ENCODE measurements around the gene ERCC8. TPM values are rescaled to one million over a fixed set of nuclear protein-coding genes. Genes with fewer than 3 reads are reported as not detected.

The ERCC8 gene
- total and polyA plus RNA-seq, 2 of the 8 experiments (the other 6 are each of a cell fraction or from before 2014, with no cell fraction given), result 17.3 TPM

DNA sequence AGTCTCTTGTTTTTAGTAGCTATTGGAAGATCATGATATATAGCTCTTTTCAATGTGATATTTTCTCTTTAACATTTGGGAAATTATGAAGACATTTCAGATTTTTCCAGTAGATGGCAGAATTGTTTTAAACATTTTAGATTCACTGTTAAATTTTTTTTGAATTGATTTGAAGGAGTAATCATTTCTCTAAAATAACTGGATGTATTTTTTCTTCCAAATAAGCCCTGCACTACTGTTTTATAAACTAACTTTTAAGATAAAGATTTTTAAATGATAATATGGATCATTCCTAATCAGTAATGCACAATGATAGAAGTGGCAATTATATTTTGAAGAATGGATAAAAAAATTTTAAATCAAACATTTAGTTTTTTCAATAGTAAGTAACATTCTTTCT, 14.3 kb upstream of the ERCC8 start:
- H3K4me3 ChIP-seq (ENCODE audit: extremely low read depth in 1 of 4, insufficient read depth in 2 of 4, low read depth in 3 of 4, low read length in 4 of 4), result no peak overlapping the region
- H3K27ac ChIP-seq (ENCODE audit: low read depth, low read length), result no peak overlapping the region
- no peak overlapping the region for H4K91ac ChIP-seq (replicated peaks; ENCODE audit: insufficient read length, low read length)
- H4K20me1 ChIP-seq (replicated peaks in 1 of 2; ENCODE audit: control insufficient read depth in 1 of 2, insufficient read depth in 2 of 2, low read length in 2 of 2), result no peaks in the 10 kb centered on the region
- H3K4me2 ChIP-seq (ENCODE audit: insufficient read depth in 1 of 2, low read depth in 2 of 2, low read length in 2 of 2), result no peak overlapping the region
- no peaks in the 10 kb centered on the region for H3K23me2 ChIP-seq (ENCODE audit: low read depth, low read length)
- H3K4me1 ChIP-seq (replicated peaks in 1 of 4; ENCODE audit: control insufficient read depth in 3 of 4, insufficient read depth in 4 of 4, low read length in 3 of 4), result no peaks in the 10 kb centered on the region
- no peak overlapping the region for H3K4ac ChIP-seq (replicated peaks; ENCODE audit: insufficient read length, low read depth, low read length)
- H2BK20ac ChIP-seq (ENCODE audit: low read length), result no peak overlapping the region
- no peaks in the 10 kb centered on the region for H3K27me3 ChIP-seq (replicated peaks in 1 of 4; ENCODE audit: control insufficient read depth in 3 of 4, extremely low read depth in 1 of 4, insufficient read depth in 3 of 4, low read length in 3 of 4)
- no peak overlapping the region for H3K56ac ChIP-seq (replicated peaks; ENCODE audit: insufficient read length, low read depth, low read length)
- no peak overlapping the region for H3K14ac ChIP-seq (ENCODE audit: insufficient read length)
- no peak overlapping the region for H3K18ac ChIP-seq (ENCODE audit: extremely low read depth, low read length)
- no peak overlapping the region for H3K9ac ChIP-seq (replicated peaks in 1 of 4; ENCODE audit: extremely low read depth in 1 of 4, low read depth in 3 of 4, low read length in 3 of 4)
- ChIA-PET CTCF (ENCODE audit: partially characterized antibody) (interaction anchor here (1.0 to 1.5 kb wide), 2 partner anchors 8 to 34 kb away, joined by 4 read pairs; no protein-coding TSS in a partner anchor), POLR2A (ENCODE audit: partially characterized antibody) (no interaction called here)
- H2BK12ac ChIP-seq (ENCODE audit: low read depth, low read length), result no peak overlapping the region
- TF ChIP-seq TEAD4 (IDR thresholded peaks at IDR 0.05; ENCODE audit: low read depth, low read length), result no peak
- H3K9me3 ChIP-seq (ENCODE audit: insufficient read depth in 2 of 2, low read depth in 1 of 2, low read length in 1 of 2), result 0 out of 4 replicates have a peak, but pooled peaks cover 0 to 6% of the 10 kb centered on the region in 2 experiments
- H3K79me1 ChIP-seq (ENCODE audit: low read depth, low read length), result no peaks in the 10 kb centered on the region
- H2AK5ac ChIP-seq (ENCODE audit: low read depth, low read length), result no peak overlapping the region
- no peak overlapping the region for H3K23ac ChIP-seq (ENCODE audit: insufficient read length)
- FAIRE-seq (no peak), DNase-seq (ENCODE audit: low read depth in 1 of 2, low spot score in 2 of 2) (no peak)
- H3K36me3 ChIP-seq (ENCODE audit: control insufficient read depth in 2 of 4, insufficient read depth in 4 of 4, low read length in 3 of 4), result no peaks in the 10 kb centered on the region
- no peak overlapping the region for H2BK15ac ChIP-seq (ENCODE audit: low read length)
- no peak overlapping the region for H4K8ac ChIP-seq (ENCODE audit: extremely low read depth, insufficient read depth, low read length)
- H2AFZ ChIP-seq (ENCODE audit: low read length), result no peak overlapping the region
- no peak overlapping the region for H2BK5ac ChIP-seq (ENCODE audit: low read depth, low read length)
- no peak overlapping the region for H2BK120ac ChIP-seq (replicated peaks; ENCODE audit: low read depth, low read length)
- no peak overlapping the region for H4K5ac ChIP-seq (ENCODE audit: insufficient read length, low read depth, low read length)
- peaks cover 0 to 18% of the 10 kb centered on the region in 2 experiments; a peak in 3 of 4 replicates for H3K79me2 ChIP-seq (ENCODE audit: control insufficient read depth in 1 of 2, insufficient read depth in 2 of 2, low read length in 2 of 2)
